CD4-positive, CD25-positive, alpha-beta regulatory T cell (primary cell): ENCODE results near the gene FBXO21. TPM values are rescaled to one million over a fixed set of nuclear protein-coding genes. Genes with fewer than 3 reads are reported as not detected.
A peak's percentile ranks its signal among the peaks of the same experiment; 100 is the strongest.

Experiments used
- ATAC-seq, 2 donors: fragments of 150-1000 bp; cut with Tn5 transposase; one replicate each; pipeline ENCODE4 v1.10.0; 2021; ENCODE audit warnings: low read depth in 2 of 2, moderate number of reproducible peaks in 2 of 2, moderate library complexity in 1 of 2
- DNase-seq, 3 donors: peaks; one replicate each; pipeline versions ENCODE4 v3.0.0 to v3.0.0-alpha.2; 2012 to 2022; ENCODE audit warnings: mixed read lengths in 1 of 3
- H3K27ac ChIP-seq: one replicate; pipeline ENCODE4 v1.7.0; 2013; ENCODE audit warnings: mild to moderate bottlenecking, low read length; ENCODE audit not compliant: insufficient read depth, poor library complexity, severe bottlenecking
- H3K27me3 ChIP-seq: one replicate; pipeline ENCODE4 v1.7.0; 2013; ENCODE audit warnings: low read length; ENCODE audit not compliant: control insufficient read depth, insufficient read depth
- H3K36me3 ChIP-seq: one replicate; pipeline ENCODE4 v1.7.0; 2013; ENCODE audit warnings: mild to moderate bottlenecking, low read length, moderate library complexity; ENCODE audit not compliant: control insufficient read depth, insufficient read depth
- H3K4me1 ChIP-seq: 2 replicates; pipeline ENCODE4 v1.7.0; 2013; ENCODE audit warnings: mild to moderate bottlenecking, low read length; ENCODE audit not compliant: insufficient read depth, control insufficient read depth, poor library complexity, severe bottlenecking
- H3K4me3 ChIP-seq: one replicate; pipeline ENCODE4 v1.7.0; 2013; ENCODE audit warnings: low read depth, mild to moderate bottlenecking, low read length, moderate library complexity
- H3K9me3 ChIP-seq, 2 experiments: 1 replicate in 1 of 2; 2 replicates in 1 of 2; pipeline ENCODE4 v1.7.0; 2013; ENCODE audit warnings: low read length in 2 of 2, mild to moderate bottlenecking in 1 of 2, moderate library complexity in 1 of 2; ENCODE audit not compliant: control insufficient read depth in 2 of 2
- H3K27ac Mint-ChIP-seq, 3 donors: one replicate each; pipeline ENCODE4 v1.8.0; 2020 to 2022; ENCODE audit warnings: mild to moderate bottlenecking in 3 of 3, mixed read lengths in 3 of 3, moderate library complexity in 2 of 3
- H3K27me3 Mint-ChIP-seq: one replicate; pipeline ENCODE4 v1.8.0; 2022; ENCODE audit warnings: mild to moderate bottlenecking, mixed read lengths
- H3K36me3 Mint-ChIP-seq: one replicate; pipeline ENCODE4 v1.8.0; 2020; ENCODE audit warnings: mixed read lengths
- H3K4me1 Mint-ChIP-seq, 4 donors: one replicate each; pipeline ENCODE4 v1.8.0; 2020 to 2022; ENCODE audit warnings: mixed read lengths in 4 of 4, mild to moderate bottlenecking in 1 of 4
- H3K4me3 Mint-ChIP-seq, 4 donors: one replicate each; pipeline ENCODE4 v1.8.0; 2020 to 2022; ENCODE audit warnings: mild to moderate bottlenecking in 4 of 4, mixed read lengths in 4 of 4, moderate library complexity in 3 of 4
- H3K9me3 Mint-ChIP-seq, 7 donors: one replicate each; pipeline ENCODE4 v1.8.0; 2020 to 2022; ENCODE audit warnings: mixed read lengths in 7 of 7, mild to moderate bottlenecking in 3 of 7, moderate library complexity in 2 of 7
- polyA plus RNA-seq, 4 donors: library from polyadenylated mRNA; unstranded; fragments of 300-500 nt; fragmentation: Illumina TruSeq; gene quantifications; one replicate each; pipeline ENCODE4 v1.2.3, GENCODE V29; 2021
- total RNA-seq: library from RNA; stranded (reverse); gene quantifications from one replicate; pipeline ENCODE4 v1.2.3, GENCODE V29; 2022

FBXO21 gene
- total and polyA plus RNA-seq, 5 donors from 2014 or later: 49.4 to 61.0 (median 52.2) TPM

DNA sequence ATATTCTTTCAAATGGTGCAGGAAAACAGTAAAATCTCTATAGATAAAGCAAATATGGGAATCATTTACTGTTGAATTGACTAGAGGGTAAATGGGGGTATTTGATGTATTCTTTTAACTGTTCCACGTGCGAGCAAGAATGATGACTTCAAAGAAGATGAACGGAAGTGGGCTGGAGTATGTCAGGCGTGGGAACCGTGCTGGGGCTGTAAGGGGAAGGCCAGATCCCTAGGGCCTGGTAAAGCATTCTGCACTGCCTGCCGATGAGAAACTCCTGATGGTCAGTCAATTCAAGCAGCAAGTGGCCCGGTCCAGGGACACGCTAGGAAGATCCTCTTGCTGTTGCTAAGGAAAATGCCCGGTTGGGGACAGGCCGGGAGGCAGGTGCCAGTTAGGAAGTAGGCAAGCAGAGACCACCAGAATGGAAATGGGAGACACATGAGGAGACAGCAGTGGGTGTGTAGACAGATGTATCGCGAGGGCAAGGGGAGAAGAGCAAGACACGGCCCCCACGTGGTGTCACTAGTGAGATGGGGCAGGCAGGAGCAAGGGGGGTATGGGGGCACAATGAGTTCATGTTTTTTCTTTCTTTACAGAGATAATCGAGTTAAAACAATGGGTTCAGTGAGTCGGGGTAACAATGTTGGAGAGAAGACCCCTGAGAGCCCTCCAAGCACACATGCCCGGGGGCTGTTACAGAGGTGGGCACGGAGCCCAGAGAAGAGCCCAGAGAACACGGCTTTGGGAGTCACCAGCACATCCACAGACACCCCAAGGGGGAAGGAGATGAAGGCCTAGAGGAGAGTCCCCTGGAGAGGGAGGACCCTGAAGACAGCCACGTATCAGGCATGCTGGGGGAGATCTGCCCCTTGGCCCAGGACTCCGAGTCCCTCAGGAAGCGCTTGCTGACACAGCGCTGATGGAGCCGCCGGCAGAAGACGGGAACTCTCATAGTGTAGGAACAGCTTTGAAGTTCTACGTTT lies 37.2 kb downstream of the FBXO21 start:
- no peaks in the 10 kb centered on the region for H3K4me1 ChIP-seq
- DNase-seq (peak in 2 of 3 donors; percentile 14 to 15), ATAC-seq (no peak)
- Mint-ChIP-seq H3K4me1 (peaks cover 5 to 39% (median 18%) of the 10 kb centered on the region in 4 donors), H3K36me3 (peaks cover 54% of the 10 kb centered on the region), H3K9me3 (peaks cover 0 to 2% (median 0%) of the 10 kb centered on the region in 7 donors), H3K27ac (peak overlapping the region in 2 of 3 donors; percentile 86 to 94), H3K27me3 (no peaks in the 10 kb centered on the region), H3K4me3 (no peak overlapping the region)
- no peak overlapping the region for H3K27ac ChIP-seq
- no peaks in the 10 kb centered on the region for H3K27me3 ChIP-seq
- H3K4me3 ChIP-seq: no peak overlapping the region
- peaks cover 87% of the 10 kb centered on the region for H3K36me3 ChIP-seq
- H3K9me3 ChIP-seq: no peaks in the 10 kb centered on the region

DNA sequence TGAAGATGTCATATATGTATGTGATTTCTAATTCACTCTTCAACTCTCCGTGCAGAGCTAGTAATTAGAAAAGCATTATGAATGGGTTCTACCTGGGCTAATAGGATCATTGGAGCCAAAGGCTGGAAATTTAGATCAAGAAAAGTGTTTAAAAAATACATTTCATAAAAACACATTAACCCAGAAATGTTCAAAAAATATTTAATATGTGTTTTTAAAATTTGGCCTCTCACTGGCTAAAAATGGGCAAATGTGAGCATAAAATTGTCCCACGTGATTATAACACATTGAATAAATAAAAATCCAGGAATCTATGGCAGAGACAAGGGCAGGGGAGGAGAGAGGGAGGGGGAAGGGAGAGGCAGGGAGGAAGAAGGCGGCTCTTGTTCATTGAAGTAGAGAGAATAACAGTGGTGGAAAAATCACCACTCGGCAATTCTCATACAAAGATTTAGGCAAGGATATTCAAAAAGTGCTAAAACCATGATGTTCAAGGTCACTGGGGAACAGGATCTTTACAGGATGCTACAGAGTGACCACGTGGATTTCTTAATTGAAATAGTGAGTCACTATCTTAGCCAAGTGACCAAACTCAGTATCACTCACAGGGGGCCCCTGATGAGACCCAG lies 38.8 kb downstream of the FBXO21 start:
- no peak for DNase-seq
- peaks cover 80% of the 10 kb centered on the region for H3K36me3 ChIP-seq
- Mint-ChIP-seq H3K36me3 (peaks cover 43% of the 10 kb centered on the region), H3K4me1 (peaks cover 5 to 35% (median 18%) of the 10 kb centered on the region in 4 donors), H3K27ac (no peak overlapping the region), H3K9me3 (peaks cover 0 to 2% (median 0%) of the 10 kb centered on the region in 7 donors), H3K27me3 (no peaks in the 10 kb centered on the region), H3K4me3 (peak overlapping the region in 1 of 4 donors; percentile 36)
- H3K27me3 ChIP-seq: no peaks in the 10 kb centered on the region
- H3K4me1 ChIP-seq: no peaks in the 10 kb centered on the region
- H3K27ac ChIP-seq: no peak overlapping the region
- no peak for ATAC-seq
- no peaks in the 10 kb centered on the region for H3K9me3 ChIP-seq
- H3K4me3 ChIP-seq: no peak overlapping the region

DNA sequence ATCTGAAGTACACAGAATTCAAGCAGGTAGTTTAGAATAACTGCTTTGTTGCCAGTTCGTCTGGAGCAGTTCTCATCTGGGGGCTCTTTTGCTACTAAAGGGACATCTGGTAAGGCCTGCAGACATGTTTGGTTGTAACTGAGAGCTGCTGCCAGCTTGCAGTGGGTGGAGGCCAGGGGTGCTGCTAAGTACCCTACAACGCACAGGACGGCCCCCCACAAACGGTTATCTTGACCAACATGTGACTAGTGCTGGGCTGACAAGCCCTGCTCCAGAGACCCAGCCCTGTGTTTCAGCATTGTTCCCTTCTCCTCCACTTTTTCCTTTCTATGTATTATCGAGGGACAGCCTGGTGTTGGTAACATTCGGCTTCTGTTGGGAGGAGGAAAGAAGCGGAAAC lies 40.8 kb downstream of the FBXO21 start:
- H3K4me3 ChIP-seq: no peak overlapping the region
- H3K9me3 ChIP-seq: no peaks in the 10 kb centered on the region
- no peak for ATAC-seq
- no peak overlapping the region for H3K4me3 Mint-ChIP-seq
- no peaks in the 10 kb centered on the region for H3K9me3 Mint-ChIP-seq
- peaks cover 79% of the 10 kb centered on the region for H3K36me3 ChIP-seq
- H3K4me1 ChIP-seq: no peaks in the 10 kb centered on the region
- no peaks in the 10 kb centered on the region for H3K27me3 Mint-ChIP-seq
- peaks cover 40% of the 10 kb centered on the region for H3K36me3 Mint-ChIP-seq
- H3K4me1 Mint-ChIP-seq: peaks cover 5 to 29% (median 18%) of the 10 kb centered on the region in 4 donors
- DNase-seq: no peak
- no peak overlapping the region for H3K27ac ChIP-seq
- H3K27me3 ChIP-seq: no peaks in the 10 kb centered on the region
- peak overlapping the region in 1 of 3 donors; percentile 51 for H3K27ac Mint-ChIP-seq

DNA sequence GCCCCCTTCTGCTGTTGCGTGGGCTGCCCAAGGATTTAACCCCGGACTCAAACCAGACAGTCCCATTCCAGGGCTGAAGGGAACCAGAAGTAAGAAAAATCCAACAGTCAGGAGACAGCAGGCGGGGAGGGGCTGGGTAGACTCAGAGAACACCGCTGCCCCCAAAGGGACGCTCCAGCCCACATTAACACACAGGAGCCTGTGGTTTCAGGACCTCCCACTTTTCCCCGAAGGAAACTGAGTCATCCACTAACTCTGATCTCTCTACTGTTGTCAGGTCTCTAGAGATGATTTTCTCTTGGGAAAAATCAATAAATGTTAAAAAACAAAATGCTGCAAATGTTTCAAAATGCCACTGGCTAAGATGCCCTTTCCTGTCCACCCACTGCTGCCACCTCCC lies 41.6 kb downstream of the FBXO21 start:
- Histone ChIP-seq H3K27ac (no peak overlapping the region), H3K27me3 (no peaks in the 10 kb centered on the region), H3K4me1 (no peaks in the 10 kb centered on the region), H3K9me3 (no peaks in the 10 kb centered on the region), H3K4me3 (no peak overlapping the region), H3K36me3 (peaks cover 79% of the 10 kb centered on the region)
- Mint-ChIP-seq H3K4me3 (no peak overlapping the region), H3K36me3 (peaks cover 39% of the 10 kb centered on the region), H3K27ac (peak overlapping the region in 1 of 3 donors; percentile 60), H3K9me3 (no peaks in the 10 kb centered on the region), H3K4me1 (peaks cover 5 to 29% (median 18%) of the 10 kb centered on the region in 4 donors), H3K27me3 (no peaks in the 10 kb centered on the region)
- no peak for DNase-seq
- ATAC-seq: no peak

DNA sequence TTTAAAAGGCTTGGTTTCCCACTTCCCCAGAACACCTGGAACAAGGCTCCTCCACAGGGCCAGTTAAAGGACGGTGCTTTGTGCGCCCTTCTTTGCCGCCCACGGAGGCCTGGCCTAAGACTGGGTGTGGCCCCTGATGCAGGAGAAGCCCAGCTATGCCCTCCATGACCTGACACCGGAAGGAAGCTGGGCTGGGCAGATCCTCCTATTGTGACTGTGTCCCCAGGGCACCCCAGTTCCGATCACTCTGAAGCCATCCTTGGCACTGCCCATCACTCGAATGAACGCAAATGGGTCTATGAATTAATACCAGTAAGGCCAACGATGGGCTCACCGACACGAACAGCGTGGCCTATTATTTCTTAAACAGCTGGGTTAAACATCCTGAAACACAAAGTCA lies 42.6 kb downstream of the FBXO21 start:
- H3K27me3 Mint-ChIP-seq: no peaks in the 10 kb centered on the region
- Histone ChIP-seq H3K36me3 (peaks cover 75% of the 10 kb centered on the region), H3K27me3 (no peaks in the 10 kb centered on the region), H3K4me1 (no peaks in the 10 kb centered on the region), H3K9me3 (no peaks in the 10 kb centered on the region), H3K27ac (no peak overlapping the region), H3K4me3 (no peak overlapping the region)
- no peak overlapping the region for H3K4me3 Mint-ChIP-seq
- DNase-seq: no peak
- H3K4me1 Mint-ChIP-seq: peaks cover under 1 to 22% (median 10%) of the 10 kb centered on the region in 4 donors
- peaks cover 39% of the 10 kb centered on the region for H3K36me3 Mint-ChIP-seq
- ATAC-seq: no peak
- H3K9me3 Mint-ChIP-seq: no peaks in the 10 kb centered on the region
- H3K27ac Mint-ChIP-seq: peak overlapping the region in 1 of 3 donors; percentile 60

DNA sequence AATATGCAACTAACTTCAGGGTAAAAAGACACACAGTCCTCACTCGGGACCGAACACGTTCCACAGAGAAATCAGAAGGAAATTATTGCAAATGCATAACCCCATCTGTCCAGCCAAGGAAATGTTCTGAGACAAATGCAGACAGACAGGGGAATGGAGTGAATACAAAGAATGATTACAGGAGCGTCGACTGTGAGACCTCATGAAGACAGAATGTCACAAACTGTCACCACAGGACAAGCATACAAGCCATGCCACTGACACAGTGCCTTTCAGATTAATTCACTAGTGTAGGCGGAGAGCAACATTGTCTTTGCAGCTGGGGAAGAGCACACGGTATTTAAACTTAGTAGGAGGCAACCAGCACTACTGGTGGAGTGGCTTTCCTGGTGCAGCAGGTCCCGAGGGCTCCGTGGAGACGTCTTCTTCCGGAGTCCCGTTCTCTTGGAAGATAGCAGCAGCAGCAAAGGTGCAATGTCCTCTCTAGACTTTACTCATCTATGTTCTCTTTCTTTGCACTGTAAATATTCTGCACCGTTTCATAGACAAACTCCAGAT lies 44.6 kb downstream of the FBXO21 start:
- H3K27me3 Mint-ChIP-seq: no peaks in the 10 kb centered on the region
- H3K27ac Mint-ChIP-seq: no peak overlapping the region
- ATAC-seq: no peak
- Histone ChIP-seq H3K27ac (no peak overlapping the region), H3K36me3 (peaks cover 71% of the 10 kb centered on the region), H3K27me3 (no peaks in the 10 kb centered on the region), H3K9me3 (no peaks in the 10 kb centered on the region), H3K4me1 (no peaks in the 10 kb centered on the region), H3K4me3 (no peak overlapping the region)
- peaks cover 0 to 13% (median 3%) of the 10 kb centered on the region in 4 donors for H3K4me1 Mint-ChIP-seq
- DNase-seq: no peak
- H3K36me3 Mint-ChIP-seq: peaks cover 33% of the 10 kb centered on the region
- H3K9me3 Mint-ChIP-seq: no peaks in the 10 kb centered on the region
- no peak overlapping the region for H3K4me3 Mint-ChIP-seq

DNA sequence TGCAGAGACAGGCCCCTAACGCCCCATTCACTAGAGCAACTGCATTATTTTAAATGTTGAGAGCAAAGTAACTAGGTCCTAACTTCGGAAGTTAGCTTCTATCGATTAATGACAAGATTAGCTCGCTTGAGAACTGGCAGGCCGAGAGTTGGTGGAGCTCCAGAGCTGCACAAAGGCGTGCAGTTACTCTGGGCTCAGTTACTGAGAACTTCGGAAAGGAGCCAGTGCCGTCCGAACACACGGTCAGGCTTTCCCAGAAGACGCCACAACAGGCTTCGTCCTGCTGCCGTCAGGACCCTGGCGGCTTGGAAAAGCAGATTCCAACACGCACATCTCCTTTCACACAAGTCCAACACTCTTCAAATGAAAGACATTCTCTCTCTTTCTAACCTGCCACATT lies 45.7 kb downstream of the FBXO21 start:
- DNase-seq (no peak), ATAC-seq (no peak)
- no peak overlapping the region for H3K27ac ChIP-seq
- no peaks in the 10 kb centered on the region for H3K9me3 ChIP-seq
- peak overlapping the region in 1 of 3 donors; percentile 44 for H3K27ac Mint-ChIP-seq
- no peaks in the 10 kb centered on the region for H3K4me1 ChIP-seq
- no peak overlapping the region for H3K4me3 ChIP-seq
- peaks cover 23% of the 10 kb centered on the region for H3K36me3 Mint-ChIP-seq
- no peaks in the 10 kb centered on the region for H3K9me3 Mint-ChIP-seq
- no peaks in the 10 kb centered on the region for H3K27me3 ChIP-seq
- H3K27me3 Mint-ChIP-seq: no peaks in the 10 kb centered on the region
- H3K4me3 Mint-ChIP-seq: no peak overlapping the region
- H3K36me3 ChIP-seq: peaks cover 60% of the 10 kb centered on the region
- H3K4me1 Mint-ChIP-seq: peaks cover 0 to 4% (median 0%) of the 10 kb centered on the region in 4 donors
